Vagina (tissue), 2 donors: ENCODE data around the gene RABL6. TPM values are rescaled to one million over a fixed set of nuclear protein-coding genes. Genes with fewer than 3 reads are reported as not detected.
"Not testable (repeated sequence)": the region's sequence is repeated elsewhere in the genome, so short reads cannot be mapped to it uniquely, and the experiment has no call there.

ENCODE experiments used
- DNase-seq, 2 donors: peaks; one replicate each; pipeline ENCODE4 v3.0.0-alpha.2; 2017; ENCODE audit errors: extremely low spot score in 2 of 2
- H3K27ac ChIP-seq: fragments of 200-600 bp; sonication (generic); one replicate; pipeline ENCODE4 v1.5.1; 2019
- H3K27me3 ChIP-seq: fragments of 200-600 bp; sonication (generic); one replicate; pipeline ENCODE4 v1.5.1; 2019
- H3K36me3 ChIP-seq, 2 donors: fragments of 200-600 bp; sonication (generic); one replicate each; pipeline ENCODE4 v1.5.1; 2017 to 2019
- H3K4me1 ChIP-seq: fragments of 200-600 bp; sonication (generic); one replicate; pipeline ENCODE4 v1.5.1; 2019
- H3K4me3 ChIP-seq, 2 donors: fragments of 200-600 bp; sonication (generic); 1 replicate in 1 of 2; 2 replicates in 1 of 2; pipeline ENCODE4 v1.5.1; 2016 to 2019
- H3K9me3 ChIP-seq: fragments of 200-600 bp; sonication (generic); one replicate; pipeline ENCODE4 v1.5.1; 2019
- POLR2A ChIP-seq, 2 donors: fragments of 450-650 bp; IDR thresholded peaks; one replicate each; pipeline ENCODE4 v1.6.1; 2017; ENCODE audit warnings: antibody characterized with exemption in 2 of 2, mild to moderate bottlenecking in 2 of 2, moderate library complexity in 2 of 2
- POLR2AphosphoS5 ChIP-seq, 2 donors: sonication (generic); formaldehyde crosslinking; IDR thresholded peaks; one replicate each; pipeline ENCODE4 v1.9.0; 2017; ENCODE audit warnings: antibody characterized with exemption in 2 of 2, mild to moderate bottlenecking in 2 of 2, low read depth in 1 of 2; ENCODE audit not compliant: insufficient read depth in 1 of 2
- intact Hi-C: fragments of 100-400 bp; cut with DNase I; formaldehyde crosslinking; loops from one replicate; pipeline ENCODE4 v1.15.1; 2023
- total RNA-seq: library from RNA; depleted of rRNA; stranded (reverse); fragments of >200 nt; gene quantifications from one replicate; pipeline ENCODE4 v1.2.3, GENCODE V29; 2016
- TF ChIP-seq, protein P1 (sequence below), 3 experiments: fragments of 450-650 bp in 2 of 3; fragments of 200-600 bp in 1 of 3; sonication (generic) in 1 of 3; IDR thresholded peaks; one replicate each; pipeline ENCODE4 v1.5.1; 2017 to 2019; ENCODE audit warnings: antibody characterized with exemption in 3 of 3, mild to moderate bottlenecking in 2 of 3, moderate library complexity in 2 of 3

The RABL6 gene
- total RNA-seq, 1 donor from 2014 or later: 31.7 TPM

DNA sequence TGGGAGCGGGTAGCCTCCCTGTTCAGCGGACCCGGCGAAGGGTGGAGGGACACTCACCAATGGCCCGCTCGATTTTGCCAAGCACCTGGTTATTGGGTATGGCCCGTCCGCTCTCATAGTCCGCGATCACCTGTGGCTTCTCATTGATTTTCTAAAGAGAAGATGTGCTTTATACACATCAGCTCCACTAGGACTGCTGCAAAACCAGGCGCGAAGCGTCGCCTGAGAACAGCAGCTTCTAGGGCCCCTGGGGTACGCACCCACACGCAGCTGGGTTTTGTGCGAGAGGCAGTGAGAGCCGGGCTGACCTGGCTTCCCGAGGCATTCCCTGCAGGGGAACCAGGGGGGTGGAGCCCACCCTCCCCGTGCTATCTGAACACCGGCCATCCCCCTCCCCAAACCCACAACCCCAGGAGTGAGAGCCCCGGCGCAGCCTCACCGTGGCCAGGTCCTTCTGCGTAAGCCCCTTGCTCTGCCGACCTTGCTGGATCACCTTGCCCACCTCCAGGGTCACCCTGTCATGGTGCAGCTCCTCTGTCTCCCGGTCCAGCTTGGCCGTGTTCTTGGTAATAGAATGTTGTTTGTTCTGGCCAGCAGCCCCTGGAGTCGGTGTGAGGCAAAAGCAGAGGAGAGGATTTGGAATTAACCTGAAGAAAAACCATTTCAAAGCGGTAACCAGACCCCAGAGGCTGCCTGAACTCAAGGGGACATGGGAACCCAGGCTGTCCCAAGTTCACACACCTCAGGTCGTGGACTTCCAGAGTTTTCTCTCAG is 55.3 kb downstream of the RABL6 start:
- H3K4me1 ChIP-seq: peaks cover 47% of the 10 kb centered on the region
- peaks cover 0 to 35% of the 10 kb centered on the region in 2 donors for H3K36me3 ChIP-seq
- H3K4me3 ChIP-seq: no peak overlapping the region
- H3K9me3 ChIP-seq: no peaks in the 10 kb centered on the region
- TF ChIP-seq, protein P1, sequence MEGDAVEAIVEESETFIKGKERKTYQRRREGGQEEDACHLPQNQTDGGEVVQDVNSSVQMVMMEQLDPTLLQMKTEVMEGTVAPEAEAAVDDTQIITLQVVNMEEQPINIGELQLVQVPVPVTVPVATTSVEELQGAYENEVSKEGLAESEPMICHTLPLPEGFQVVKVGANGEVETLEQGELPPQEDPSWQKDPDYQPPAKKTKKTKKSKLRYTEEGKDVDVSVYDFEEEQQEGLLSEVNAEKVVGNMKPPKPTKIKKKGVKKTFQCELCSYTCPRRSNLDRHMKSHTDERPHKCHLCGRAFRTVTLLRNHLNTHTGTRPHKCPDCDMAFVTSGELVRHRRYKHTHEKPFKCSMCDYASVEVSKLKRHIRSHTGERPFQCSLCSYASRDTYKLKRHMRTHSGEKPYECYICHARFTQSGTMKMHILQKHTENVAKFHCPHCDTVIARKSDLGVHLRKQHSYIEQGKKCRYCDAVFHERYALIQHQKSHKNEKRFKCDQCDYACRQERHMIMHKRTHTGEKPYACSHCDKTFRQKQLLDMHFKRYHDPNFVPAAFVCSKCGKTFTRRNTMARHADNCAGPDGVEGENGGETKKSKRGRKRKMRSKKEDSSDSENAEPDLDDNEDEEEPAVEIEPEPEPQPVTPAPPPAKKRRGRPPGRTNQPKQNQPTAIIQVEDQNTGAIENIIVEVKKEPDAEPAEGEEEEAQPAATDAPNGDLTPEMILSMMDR (IDR thresholded peaks at IDR 0.05): no peak
- DNase-seq: no peak
- intact Hi-C loops: no loop called here
- H3K27me3 ChIP-seq: no peaks in the 10 kb centered on the region
- H3K27ac ChIP-seq: no peak overlapping the region

DNA sequence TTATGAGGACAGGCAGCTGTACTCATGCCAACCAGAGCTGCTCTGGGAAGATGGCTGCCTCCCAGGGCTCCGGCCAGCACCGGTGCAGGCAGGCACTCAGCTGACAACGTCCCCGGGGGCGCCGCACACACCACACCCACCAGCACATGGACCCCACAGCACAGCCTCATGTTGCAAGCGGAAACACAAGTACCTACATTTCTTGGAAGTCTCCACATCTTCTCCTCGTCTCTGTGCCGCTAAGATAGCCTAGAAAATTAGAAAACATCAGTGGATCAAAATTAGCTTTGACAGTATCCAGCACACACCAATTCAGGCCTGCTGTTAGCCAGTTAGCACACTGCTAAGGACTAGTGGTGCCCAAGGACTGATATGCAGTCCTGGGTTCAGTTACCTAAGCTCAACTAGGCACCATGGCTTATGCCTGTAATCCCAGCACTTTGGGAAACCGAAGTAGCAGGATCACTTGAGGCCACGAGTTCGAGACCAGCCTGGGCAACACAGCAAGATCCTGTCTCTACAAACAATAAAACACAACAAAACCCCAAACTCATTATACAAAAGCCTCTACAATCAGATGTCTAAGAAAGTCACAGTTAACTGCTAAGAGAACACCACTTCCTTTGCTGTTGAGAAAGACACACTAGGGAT is 56.0 kb downstream of the RABL6 start:
- Histone ChIP-seq H3K9me3 (no peaks in the 10 kb centered on the region), H3K27me3 (no peaks in the 10 kb centered on the region), H3K36me3 (peaks cover 0 to 35% of the 10 kb centered on the region in 2 donors), H3K4me1 (peaks cover 40% of the 10 kb centered on the region), H3K4me3 (no peak overlapping the region), H3K27ac (no peak overlapping the region)
- no peak for DNase-seq
- intact Hi-C loops: no loop called here
- TF ChIP-seq POLR2A (IDR thresholded peaks at IDR 0.05): no peak
- TF ChIP-seq, protein P1 (IDR thresholded peaks at IDR 0.05): no peak
- no peak for TF ChIP-seq POLR2AphosphoS5 (IDR thresholded peaks at IDR 0.05; ENCODE audit: insufficient read depth in 1 of 2, low read depth in 1 of 2)

DNA sequence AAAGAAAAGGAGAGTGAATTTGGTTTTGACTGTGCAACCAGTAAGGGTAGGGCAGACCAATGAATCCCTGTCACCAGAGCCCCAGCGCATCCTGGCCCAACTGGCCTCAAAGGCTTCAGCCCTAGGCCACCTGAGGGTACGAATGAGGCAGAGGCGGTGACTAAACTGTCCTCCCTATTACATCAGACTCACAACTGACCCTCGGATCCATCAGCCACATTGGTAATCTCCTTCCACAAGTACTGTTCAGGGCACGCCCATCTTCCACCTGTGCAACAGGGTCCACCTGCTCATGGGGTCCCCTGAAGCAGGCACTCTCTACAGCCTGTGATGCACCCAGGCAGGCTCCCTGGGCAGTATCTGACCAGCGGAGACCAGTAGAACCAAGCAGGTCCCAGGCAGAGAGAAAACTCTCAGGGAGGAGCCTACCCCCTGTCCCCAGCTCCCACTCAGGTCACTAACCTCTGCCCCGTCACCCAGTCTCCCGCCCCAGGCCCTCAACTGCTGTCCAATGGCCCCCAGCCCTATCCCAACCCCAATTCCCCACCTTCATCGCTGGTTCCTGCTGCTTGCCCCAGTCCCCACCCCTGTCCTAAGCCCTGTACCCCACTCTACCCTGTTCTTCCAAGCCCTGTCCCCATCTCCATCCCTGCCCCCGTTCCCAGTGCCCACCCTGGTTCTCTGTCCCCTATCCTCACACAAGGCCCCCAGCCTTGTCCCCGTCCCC is 57.5 kb downstream of the RABL6 start:
- no peak for DNase-seq
- Histone ChIP-seq H3K4me3 (peak overlapping the region; percentile 95 to 97), H3K9me3 (no peaks in the 10 kb centered on the region), H3K36me3 (peaks cover 0 to 35% of the 10 kb centered on the region in 2 donors), H3K4me1 (peaks cover 32% of the 10 kb centered on the region), H3K27ac (peak overlapping the region; percentile 69), H3K27me3 (no peaks in the 10 kb centered on the region)
- TF ChIP-seq POLR2AphosphoS5 (IDR thresholded peaks at IDR 0.05; ENCODE audit: insufficient read depth in 1 of 2, low read depth in 1 of 2) (no peak), POLR2A (IDR thresholded peaks at IDR 0.05) (no peak)
- TF ChIP-seq, protein P1 (IDR thresholded peaks at IDR 0.05): no peak
- intact Hi-C loops: no loop called here

DNA sequence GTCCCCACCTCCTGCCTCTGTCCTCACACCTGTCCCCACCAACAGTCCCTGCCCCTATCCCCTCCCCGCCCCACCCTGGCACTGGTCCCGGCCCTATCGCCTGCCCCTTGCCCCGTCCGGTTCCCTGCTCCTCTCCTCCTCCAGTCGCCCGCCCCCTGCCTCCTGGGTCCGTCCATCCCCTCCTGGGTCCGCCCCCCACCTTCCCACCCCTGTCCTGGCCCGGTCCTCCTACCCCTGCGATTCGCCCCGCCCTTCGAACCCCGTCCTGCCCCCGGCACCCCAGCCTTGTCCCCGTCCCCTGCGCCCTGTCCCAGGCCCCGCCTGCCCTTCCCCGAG is 58.0 kb downstream of the RABL6 start:
- intact Hi-C loops: no loop called here
- Histone ChIP-seq H3K4me1 (peaks cover 32% of the 10 kb centered on the region), H3K4me3 (peak overlapping the region; percentile 95 to 97), H3K27ac (peak overlapping the region; percentile 69), H3K36me3 (peaks cover 0 to 30% of the 10 kb centered on the region in 2 donors), H3K27me3 (no peaks in the 10 kb centered on the region), H3K9me3 (no peaks in the 10 kb centered on the region)
- TF ChIP-seq POLR2A (IDR thresholded peaks at IDR 0.05) (no peak), POLR2AphosphoS5 (IDR thresholded peaks at IDR 0.05; ENCODE audit: insufficient read depth in 1 of 2, low read depth in 1 of 2) (no peak)
- TF ChIP-seq, protein P1 (IDR thresholded peaks at IDR 0.05): no peak
- DNase-seq: no peak

DNA sequence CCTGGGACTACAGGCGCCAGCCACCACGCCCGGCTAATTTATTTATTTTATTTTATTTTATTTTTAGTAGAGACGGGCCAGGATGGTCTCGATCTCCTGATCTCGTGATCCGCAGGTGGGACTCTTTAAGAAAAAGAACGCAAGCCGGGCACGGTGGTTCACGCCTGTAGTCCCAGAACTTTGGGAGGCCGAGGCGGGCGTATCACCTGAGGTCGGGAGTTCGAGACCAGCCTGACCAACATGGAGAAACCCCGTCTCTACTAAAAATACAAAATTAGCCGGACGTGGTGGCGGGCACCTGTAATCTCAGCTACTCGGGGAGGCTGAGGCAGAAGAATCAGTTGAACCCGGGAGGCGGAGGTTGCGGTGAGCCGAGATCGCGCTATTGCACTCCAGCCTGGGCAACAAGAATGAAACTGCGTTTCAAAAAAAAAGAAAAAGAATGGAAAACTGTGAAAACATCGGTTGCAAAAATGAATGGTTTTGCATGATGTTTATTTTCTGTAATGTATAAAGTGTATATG is 59.2 kb downstream of the RABL6 start:
- intact Hi-C loops, H3K9me3 ChIP-seq, H3K27ac ChIP-seq, DNase-seq, H3K27me3 ChIP-seq: not testable (repeated sequence)
- peak overlapping the region; percentile 95 to 97 for H3K4me3 ChIP-seq
- H3K36me3 ChIP-seq: peaks cover 0 to 18% of the 10 kb centered on the region in 2 donors
- H3K4me1 ChIP-seq: peaks cover 32% of the 10 kb centered on the region
